HG02642 (cell line): Measurements from ENCODE around the gene TARS1.
A peak's percentile ranks its signal among the peaks of the same experiment; 100 is the strongest.

Experiments
- ATAC-seq: cut with Tn5 transposase; IDR thresholded peaks from one replicate; pipeline ENCODE4 v1.9.1; 2021; ENCODE audit warnings: mild to moderate bottlenecking; ENCODE audit not compliant: unreplicated experiment, poor library complexity

TARS1 gene

GRCh38 chr5:33440482-33441240 lies at the start of gene TARS1:
TARS1 (plus strand) TSS chr5:33440965; CDS start chr5:33441087, 122 bp downstream.
- peak; percentile 94 for ATAC-seq

- ATAC-seq = no peak
These were observed 42.3 kb upstream of the TARS1 start for GRCh38 chr5:33398501-33398900.

- no peak for ATAC-seq
These were observed 40.1 kb upstream of the TARS1 start for GRCh38 chr5:33400675-33401074.

GRCh38 chr5:33401482-33402390 lies 39.0 kb upstream of the TARS1 start:
- ATAC-seq = no peak

GRCh38 chr5:33403187-33403586 lies 37.6 kb upstream of the TARS1 start:
- no peak for ATAC-seq

DNA sequence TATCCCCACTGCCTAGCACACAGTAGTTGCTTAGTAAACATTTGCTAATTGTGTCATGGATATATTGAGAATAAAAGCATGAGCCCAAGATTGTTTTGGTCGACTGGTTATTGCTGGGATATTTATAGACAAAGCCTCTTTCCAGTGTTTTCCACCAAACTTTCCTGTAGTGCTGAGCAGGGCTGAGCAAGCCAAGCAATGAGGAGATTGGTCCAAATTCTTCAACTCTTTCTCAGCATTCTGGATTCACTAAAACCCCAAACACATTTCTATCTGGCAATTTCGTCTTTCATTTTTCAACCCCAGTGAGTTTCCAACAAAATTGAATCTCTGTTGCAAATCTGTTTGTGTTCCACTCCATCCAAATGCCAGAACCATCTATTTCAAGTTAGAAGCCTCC lies 31.9 kb upstream of the TARS1 start:
- ATAC-seq = no peak

GRCh38 chr5:33409435-33410170 lies 31.2 kb upstream of the TARS1 start:
- no peak for ATAC-seq

- no peak for ATAC-seq
These were observed 30.5 kb upstream of the TARS1 start for GRCh38 chr5:33410221-33410620.

DNA sequence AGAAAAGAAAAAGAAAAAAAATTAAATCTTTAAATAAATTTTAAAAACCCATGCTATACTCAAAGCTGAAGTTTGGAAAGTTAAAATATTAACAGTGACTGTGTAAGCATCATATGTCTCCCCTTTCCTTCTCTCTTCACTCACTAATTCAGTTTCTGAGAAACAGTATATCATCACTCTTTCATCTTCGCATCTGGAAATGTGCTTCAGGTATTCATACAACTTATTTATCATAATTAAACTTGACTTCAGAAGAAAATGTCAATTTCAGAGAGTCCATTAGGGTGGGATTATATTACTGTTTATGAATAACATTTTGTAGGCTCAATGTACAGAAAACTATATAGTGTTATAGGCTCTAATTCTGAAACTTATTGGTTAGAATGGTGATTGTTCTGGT lies 29.3 kb upstream of the TARS1 start:
- ATAC-seq = no peak

DNA sequence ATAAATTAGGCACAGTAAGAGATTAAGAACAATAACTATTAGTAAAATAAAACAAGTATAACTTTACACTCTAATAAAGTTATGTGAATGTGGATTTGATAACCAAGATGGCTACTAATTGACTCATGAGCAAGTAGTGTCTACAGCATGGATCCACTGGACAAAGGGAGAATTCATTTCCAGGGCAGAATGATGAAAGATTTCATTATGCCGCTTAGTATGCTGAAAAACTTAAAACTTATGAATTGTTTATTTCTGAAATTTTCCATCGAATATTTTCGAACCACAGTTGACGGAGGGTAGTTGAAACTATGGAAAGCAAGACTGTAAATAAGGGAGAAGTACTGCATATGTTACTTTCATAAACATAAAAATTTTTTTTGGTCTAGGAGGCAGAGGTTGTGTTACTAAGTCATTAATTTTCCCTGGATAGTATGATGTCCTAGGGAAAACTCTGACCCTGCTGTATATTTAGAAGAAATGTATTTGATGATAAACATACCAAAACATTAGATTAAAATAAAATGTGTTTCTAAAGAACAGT lies 24.9 kb upstream of the TARS1 start:
- no peak for ATAC-seq

DNA sequence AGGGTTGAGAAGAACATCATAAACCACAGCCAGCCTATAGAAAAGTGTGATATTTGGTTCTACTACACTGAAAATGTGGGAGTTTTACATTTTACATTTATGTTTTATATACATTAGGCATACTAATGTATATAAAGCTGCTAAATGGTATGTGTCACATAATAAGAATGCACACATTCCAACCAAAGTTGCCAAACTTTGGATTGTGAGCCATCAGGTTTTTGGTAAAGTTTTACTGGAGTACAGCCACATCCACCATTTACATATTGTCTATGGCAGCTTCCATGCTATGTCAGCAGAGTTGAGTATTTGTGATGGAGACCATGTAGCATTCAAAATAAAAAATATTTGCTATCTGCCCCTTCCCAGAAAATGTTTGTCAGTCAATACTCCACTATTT lies 23.1 kb upstream of the TARS1 start:
- no peak for ATAC-seq

DNA sequence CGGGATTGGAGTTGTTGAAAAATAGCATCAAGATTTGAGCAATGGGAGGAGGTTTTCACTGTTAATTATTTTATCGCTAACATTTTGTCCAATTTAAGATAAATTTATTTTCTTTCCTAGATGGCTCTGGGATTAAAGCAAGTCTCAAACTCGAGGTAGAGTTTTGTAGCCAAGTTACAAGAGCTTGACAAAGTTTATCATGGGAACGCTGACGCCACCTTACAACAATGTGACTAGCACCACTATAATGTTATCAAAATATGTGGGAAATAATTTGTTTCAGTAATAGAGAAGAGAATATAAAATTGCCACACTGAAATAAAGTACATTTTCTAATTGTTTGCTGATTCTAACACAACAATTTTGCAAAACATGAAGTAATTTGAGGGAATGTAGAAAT lies 19.8 kb upstream of the TARS1 start:
- no peak for ATAC-seq

DNA sequence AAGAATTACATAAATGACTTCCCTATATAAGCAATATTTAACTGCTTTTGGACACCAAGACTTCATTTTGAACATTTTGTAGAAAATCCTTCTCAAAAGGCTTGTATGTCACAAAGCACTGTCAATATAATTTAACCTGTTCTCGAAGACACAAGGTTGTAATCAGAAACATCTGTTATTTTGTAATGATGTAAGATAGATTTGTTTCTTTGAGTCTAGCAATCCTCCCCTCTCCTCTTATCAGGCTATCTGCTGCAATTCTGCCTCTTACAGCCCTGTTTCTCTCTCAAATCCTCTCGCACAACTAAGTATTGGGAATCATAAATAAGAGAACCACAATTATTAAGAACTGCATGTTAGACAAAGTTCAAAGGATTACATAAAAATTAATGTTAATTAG lies 18.6 kb upstream of the TARS1 start:
- no peak for ATAC-seq

- no peak for ATAC-seq
These were observed 17.6 kb upstream of the TARS1 start for GRCh38 chr5:33423018-33423630.

GRCh38 chr5:33425314-33425713 lies 15.5 kb upstream of the TARS1 start:
- no peak for ATAC-seq

- ATAC-seq = no peak
These were observed 9.8 kb upstream of the TARS1 start for GRCh38 chr5:33430983-33431382.

GRCh38 chr5:33432656-33433055 lies 8.1 kb upstream of the TARS1 start:
- no peak for ATAC-seq

- no peak for ATAC-seq
These were observed 7.2 kb upstream of the TARS1 start for GRCh38 chr5:33433303-33434240.

DNA sequence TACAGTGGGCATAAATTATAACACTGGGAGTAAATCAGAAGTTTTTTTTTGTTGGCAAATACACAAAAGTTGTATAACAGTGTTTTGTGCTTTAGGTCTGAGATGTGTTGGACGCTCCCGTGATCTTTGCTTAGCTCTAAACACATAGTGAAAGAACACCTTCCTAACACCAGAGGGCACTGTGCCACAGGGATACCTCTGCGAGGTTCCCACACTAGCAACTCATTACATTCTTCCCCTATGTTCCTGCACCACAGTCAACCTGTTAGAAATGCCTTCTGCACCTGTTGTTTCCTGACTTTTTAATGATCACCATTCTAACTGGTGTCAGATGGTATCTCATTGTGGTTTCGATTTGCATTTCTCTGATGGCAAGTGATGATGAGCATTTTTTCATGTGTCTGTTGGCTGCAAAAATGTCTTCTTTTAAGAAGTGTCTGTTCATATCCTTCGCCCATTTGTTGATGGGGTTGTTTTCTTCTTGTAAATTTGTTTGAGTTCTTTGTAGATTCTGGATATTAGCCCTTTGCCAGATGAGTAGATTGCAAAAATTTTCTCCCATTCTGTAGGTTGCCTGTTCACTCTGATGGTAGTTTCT lies 4.8 kb upstream of the TARS1 start:
- peak; percentile 46 for ATAC-seq
